ENCODE measurements around the gene SNAP25.

- TF ChIP-seq POLR2A (IDR thresholded peaks at IDR 0.05; ENCODE audit: low read length): no peak
- TF ChIP-seq GATA1 (IDR thresholded peaks at IDR 0.05; ENCODE audit: low read depth, low read length): no peak
Measured at GRCh38 chr20:10288421-10288820, 69.8 kb downstream of the SNAP25 start.

Measured in erythroblast (primary cell).